ENCODE data around the gene POLD1. TPM values are rescaled to one million over a fixed set of nuclear protein-coding genes. Genes with fewer than 3 reads are reported as not detected.

The POLD1 gene
- total and polyA plus RNA-seq, 4 donors = 7.5 to 57.1 (median 8.2) TPM

DNA sequence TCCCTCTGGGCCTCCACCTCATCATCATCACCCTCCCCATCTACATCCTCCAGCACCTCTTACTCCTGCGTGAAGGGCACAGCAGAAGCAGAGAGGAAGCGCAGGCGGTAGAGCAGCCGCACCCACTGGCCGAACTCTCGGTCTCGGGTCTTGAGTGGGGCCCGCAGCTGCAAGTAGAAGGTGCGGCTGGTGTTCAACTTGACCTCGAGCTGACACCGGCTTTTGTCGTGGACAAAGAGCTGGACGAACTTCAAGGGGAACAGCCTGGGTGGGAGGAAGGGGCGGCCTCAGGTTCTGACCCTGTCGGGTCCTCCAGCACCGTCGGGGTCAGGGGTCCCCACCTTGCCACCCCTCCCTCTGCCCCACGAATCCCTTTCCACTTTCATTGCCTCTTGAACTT, 83.4 kb downstream of the POLD1 start:
- no peak for DNase-seq (ENCODE audit: low spot score)
- Histone ChIP-seq H3K9ac (ENCODE audit: low read depth in 1 of 2, low read length in 2 of 2) (no peak overlapping the region), H3K36me3 (ENCODE audit: control insufficient read depth in 4 of 4, insufficient read depth in 3 of 4, low read depth in 1 of 4, low read length in 3 of 4) (no peaks in the 10 kb centered on the region), H3K4me1 (ENCODE audit: control insufficient read depth in 4 of 4, insufficient read depth in 4 of 4, low read length in 3 of 4) (no peaks in the 10 kb centered on the region), H3K4me3 (ENCODE audit: low read depth in 1 of 3, low read length in 3 of 3) (no peak overlapping the region), H3K9me3 (ENCODE audit: control insufficient read depth in 4 of 4, low read length in 3 of 4) (no peaks in the 10 kb centered on the region), H3K27me3 (ENCODE audit: control insufficient read depth in 4 of 4, insufficient read depth in 4 of 4, low read length in 3 of 4) (no peaks in the 10 kb centered on the region), H3K27ac (ENCODE audit: low read depth in 1 of 2, low read length in 2 of 2) (no peak overlapping the region)
- TF ChIP-seq HNF4A (conservative IDR thresholded peaks at IDR 0.05) = no peak
- TF ChIP-seq NR2F2 (IDR thresholded peaks at IDR 0.05) = no peak
- TF ChIP-seq, protein P1, sequence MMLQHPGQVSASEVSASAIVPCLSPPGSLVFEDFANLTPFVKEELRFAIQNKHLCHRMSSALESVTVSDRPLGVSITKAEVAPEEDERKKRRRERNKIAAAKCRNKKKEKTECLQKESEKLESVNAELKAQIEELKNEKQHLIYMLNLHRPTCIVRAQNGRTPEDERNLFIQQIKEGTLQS (IDR thresholded peaks at IDR 0.05) = no peak
- no peak for TF ChIP-seq EGR1 (IDR thresholded peaks at IDR 0.05; ENCODE audit: low read depth in 2 of 2)
- TF ChIP-seq FOXA2 (IDR thresholded peaks at IDR 0.05) = no peak
- no peak for TF ChIP-seq TAF1 (conservative IDR thresholded peaks at IDR 0.05)
- TF ChIP-seq RXRA (IDR thresholded peaks at IDR 0.05) = no peak
- TF ChIP-seq GABPA (IDR thresholded peaks at IDR 0.05 in 1 of 2, conservative IDR thresholded peaks at IDR 0.05 in 1 of 2) = no peak
- TF ChIP-seq, protein P2, sequence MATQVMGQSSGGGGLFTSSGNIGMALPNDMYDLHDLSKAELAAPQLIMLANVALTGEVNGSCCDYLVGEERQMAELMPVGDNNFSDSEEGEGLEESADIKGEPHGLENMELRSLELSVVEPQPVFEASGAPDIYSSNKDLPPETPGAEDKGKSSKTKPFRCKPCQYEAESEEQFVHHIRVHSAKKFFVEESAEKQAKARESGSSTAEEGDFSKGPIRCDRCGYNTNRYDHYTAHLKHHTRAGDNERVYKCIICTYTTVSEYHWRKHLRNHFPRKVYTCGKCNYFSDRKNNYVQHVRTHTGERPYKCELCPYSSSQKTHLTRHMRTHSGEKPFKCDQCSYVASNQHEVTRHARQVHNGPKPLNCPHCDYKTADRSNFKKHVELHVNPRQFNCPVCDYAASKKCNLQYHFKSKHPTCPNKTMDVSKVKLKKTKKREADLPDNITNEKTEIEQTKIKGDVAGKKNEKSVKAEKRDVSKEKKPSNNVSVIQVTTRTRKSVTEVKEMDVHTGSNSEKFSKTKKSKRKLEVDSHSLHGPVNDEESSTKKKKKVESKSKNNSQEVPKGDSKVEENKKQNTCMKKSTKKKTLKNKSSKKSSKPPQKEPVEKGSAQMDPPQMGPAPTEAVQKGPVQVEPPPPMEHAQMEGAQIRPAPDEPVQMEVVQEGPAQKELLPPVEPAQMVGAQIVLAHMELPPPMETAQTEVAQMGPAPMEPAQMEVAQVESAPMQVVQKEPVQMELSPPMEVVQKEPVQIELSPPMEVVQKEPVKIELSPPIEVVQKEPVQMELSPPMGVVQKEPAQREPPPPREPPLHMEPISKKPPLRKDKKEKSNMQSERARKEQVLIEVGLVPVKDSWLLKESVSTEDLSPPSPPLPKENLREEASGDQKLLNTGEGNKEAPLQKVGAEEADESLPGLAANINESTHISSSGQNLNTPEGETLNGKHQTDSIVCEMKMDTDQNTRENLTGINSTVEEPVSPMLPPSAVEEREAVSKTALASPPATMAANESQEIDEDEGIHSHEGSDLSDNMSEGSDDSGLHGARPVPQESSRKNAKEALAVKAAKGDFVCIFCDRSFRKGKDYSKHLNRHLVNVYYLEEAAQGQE (IDR thresholded peaks at IDR 0.05) = no peak
- TF ChIP-seq, protein P3, sequence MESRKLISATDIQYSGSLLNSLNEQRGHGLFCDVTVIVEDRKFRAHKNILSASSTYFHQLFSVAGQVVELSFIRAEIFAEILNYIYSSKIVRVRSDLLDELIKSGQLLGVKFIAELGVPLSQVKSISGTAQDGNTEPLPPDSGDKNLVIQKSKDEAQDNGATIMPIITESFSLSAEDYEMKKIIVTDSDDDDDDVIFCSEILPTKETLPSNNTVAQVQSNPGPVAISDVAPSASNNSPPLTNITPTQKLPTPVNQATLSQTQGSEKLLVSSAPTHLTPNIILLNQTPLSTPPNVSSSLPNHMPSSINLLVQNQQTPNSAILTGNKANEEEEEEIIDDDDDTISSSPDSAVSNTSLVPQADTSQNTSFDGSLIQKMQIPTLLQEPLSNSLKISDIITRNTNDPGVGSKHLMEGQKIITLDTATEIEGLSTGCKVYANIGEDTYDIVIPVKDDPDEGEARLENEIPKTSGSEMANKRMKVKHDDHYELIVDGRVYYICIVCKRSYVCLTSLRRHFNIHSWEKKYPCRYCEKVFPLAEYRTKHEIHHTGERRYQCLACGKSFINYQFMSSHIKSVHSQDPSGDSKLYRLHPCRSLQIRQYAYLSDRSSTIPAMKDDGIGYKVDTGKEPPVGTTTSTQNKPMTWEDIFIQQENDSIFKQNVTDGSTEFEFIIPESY (IDR thresholded peaks at IDR 0.05) = no peak
- no peak for TF ChIP-seq SP1 (IDR thresholded peaks at IDR 0.05)
- no peak for TF ChIP-seq YY1 (IDR thresholded peaks at IDR 0.05)
- TF ChIP-seq RAD21 (IDR thresholded peaks at IDR 0.05) = no peak
- no peak for TF ChIP-seq HNF4G (IDR thresholded peaks at IDR 0.05)
- TF ChIP-seq, protein P4, sequence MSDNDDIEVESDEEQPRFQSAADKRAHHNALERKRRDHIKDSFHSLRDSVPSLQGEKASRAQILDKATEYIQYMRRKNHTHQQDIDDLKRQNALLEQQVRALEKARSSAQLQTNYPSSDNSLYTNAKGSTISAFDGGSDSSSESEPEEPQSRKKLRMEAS (IDR thresholded peaks at IDR 0.05) = no peak
- WGBS = 87% methylated on average over 18 of the region's 18 CpGs

Other genes starting within 250 kb of the POLD1 start
- not detected for gene IZUMO2, start 221.1 kb upstream of the POLD1 start, total RNA-seq
- not detected for gene IZUMO2, start 221.1 kb upstream of the POLD1 start, polyA plus RNA-seq
- 10 to 100 TPM; 12.4 to 27.7 TPM for gene MYH14, start 180.7 kb upstream of the POLD1 start, total RNA-seq
- gene MYH14, start 180.7 kb upstream of the POLD1 start, polyA plus RNA-seq = 10 to 100 TPM; 23.4 to 37.5 TPM
- 1 to 10 TPM in 1 of 2 donors, under 1 TPM in 1; 0.84 to 1.4 TPM for gene KCNC3, start 55.0 kb upstream of the POLD1 start, total RNA-seq
- gene KCNC3, start 55.0 kb upstream of the POLD1 start, polyA plus RNA-seq = 1 to 10 TPM in 1 of 2 donors, under 1 TPM in 1; 0.56 to 1.6 TPM
- under 1 TPM; 0.28 to 0.59 TPM for gene NAPSA, start 18.7 kb upstream of the POLD1 start, total RNA-seq
- under 1 TPM; 0.50 to 0.74 TPM for gene NAPSA, start 18.7 kb upstream of the POLD1 start, polyA plus RNA-seq
- 10 to 100 TPM; 30.8 to 58.1 TPM for gene NR1H2, start 7.9 kb upstream of the POLD1 start, total RNA-seq
- gene NR1H2, start 7.9 kb upstream of the POLD1 start, polyA plus RNA-seq = 10 to 100 TPM; 30.4 to 36.6 TPM
- gene SPIB, start 34.6 kb downstream of the POLD1 start, total RNA-seq = 1 to 10 TPM in 1 of 2 donors, under 1 TPM in 1; 0.50 to 5.0 TPM
- gene SPIB, start 34.6 kb downstream of the POLD1 start, polyA plus RNA-seq = under 1 TPM; 0.09 to 0.21 TPM
- gene MYBPC2, start 48.5 kb downstream of the POLD1 start, total RNA-seq = under 1 TPM in 1 of 2 donors, not detected in 1; under 0.01 TPM
- gene MYBPC2, start 48.5 kb downstream of the POLD1 start, polyA plus RNA-seq = not detected
- 10 to 100 TPM; 33.5 to 47.5 TPM for gene EMC10, start 92.2 kb downstream of the POLD1 start, total RNA-seq
- 100 to 1,000 TPM in 1 of 2 donors, 10 to 100 TPM in 1; 17.1 to 132 TPM for gene EMC10, start 92.2 kb downstream of the POLD1 start, polyA plus RNA-seq
- under 1 TPM; 0.42 to 0.70 TPM for gene GARIN5A, start 92.5 kb downstream of the POLD1 start, total RNA-seq
- gene GARIN5A, start 92.5 kb downstream of the POLD1 start, polyA plus RNA-seq = 1 to 10 TPM; 1.5 to 1.7 TPM
- gene JOSD2, start 126.8 kb downstream of the POLD1 start, total RNA-seq = 1 to 10 TPM; 6.6 to 9.8 TPM
- 10 to 100 TPM; 30.2 to 32.9 TPM for gene JOSD2, start 126.8 kb downstream of the POLD1 start, polyA plus RNA-seq
- 10 to 100 TPM in 1 of 2 donors, 1 to 10 TPM in 1; 7.3 to 11.6 TPM for gene ASPDH, start 129.6 kb downstream of the POLD1 start, total RNA-seq
- gene ASPDH, start 129.6 kb downstream of the POLD1 start, polyA plus RNA-seq = 10 to 100 TPM; 62.6 to 82.0 TPM
- gene LRRC4B, start 184.1 kb downstream of the POLD1 start, total RNA-seq = 1 to 10 TPM; 1.0 to 1.1 TPM
- gene LRRC4B, start 184.1 kb downstream of the POLD1 start, polyA plus RNA-seq = under 1 TPM; 0.11 to 0.58 TPM

Measured in liver (tissue), 9 donors.